Right lobe of liver (tissue), 4 donors: ENCODE results near the gene PRKCA.

Experiments used
- CTCF ChIP-seq, 4 donors: fragments of 200-600 bp in 3 of 4; fragments of 450-650 bp in 1 of 4; IDR thresholded peaks; one replicate each; pipeline versions ENCODE4 v1.5.1 to v1.8.0; 2016 to 2022; ENCODE audit warnings: antibody characterized with exemption in 4 of 4, mild to moderate bottlenecking in 2 of 4
- POLR2A ChIP-seq: fragments of 450-650 bp; IDR thresholded peaks from one replicate; pipeline ENCODE4 v1.6.1; 2017; ENCODE audit warnings: antibody characterized with exemption, mild to moderate bottlenecking
- donor health status: DM: no; HTN: no; CAD: no.
- donor health status: DM: no; HTN: no; CAD: no.
- donor health status: DM: no; HTN: yes; CAD: no.

GRCh38 chr17:66411520-66411919, 109.1 kb downstream of the PRKCA start:
- TF ChIP-seq POLR2A (no peak), CTCF (IDR thresholded peaks at IDR 0.05) (no peak)
